GM15510 (cell line): ENCODE measurements around the gene TMEM239.

Experiments
- POLR2A ChIP-seq: IDR thresholded peaks from 3 replicates; pipeline ENCODE4 v1.6.1; 2011; ENCODE audit warnings: borderline replicate concordance; ENCODE audit not compliant: insufficient read length; ENCODE audit errors: extremely low read depth

Gene TMEM239

GRCh38 chr20:2814076-2814475 is 2.1 kb upstream of the TMEM239 start:
- TF ChIP-seq POLR2A: no peak

- TF ChIP-seq POLR2A: no peak
Observed at GRCh38 chr20:2814587-2815051, 1.5 kb upstream of the TMEM239 start, which contains the start of gene C20orf141. Gene C20orf141 (plus strand): TSS chr20:2814987. CDS start chr20:2815185, 198 bp downstream.

GRCh38 chr20:2815242-2815900 is 793 bp upstream of the TMEM239 start:
- TF ChIP-seq POLR2A: no peak

- no peak for TF ChIP-seq POLR2A
Observed at GRCh38 chr20:2816583-2817340, 598 bp downstream of the TMEM239 start.

- no peak for TF ChIP-seq POLR2A
Observed at GRCh38 chr20:2817341-2817726, 1.2 kb downstream of the TMEM239 start.

GRCh38 chr20:2817891-2818595 is 1.9 kb downstream of the TMEM239 start:
- TF ChIP-seq POLR2A: no peak

- TF ChIP-seq POLR2A: no peak
Observed at GRCh38 chr20:2820084-2820895, 4.1 kb downstream of the TMEM239 start.

GRCh38 chr20:2820896-2821869 is 5.0 kb downstream of the TMEM239 start:
- TF ChIP-seq POLR2A: no peak

GRCh38 chr20:2822073-2822472 is 5.9 kb downstream of the TMEM239 start:
- no peak for TF ChIP-seq POLR2A

- TF ChIP-seq POLR2A: no peak
Observed at GRCh38 chr20:2825761-2826160, 9.6 kb downstream of the TMEM239 start.

- no peak for TF ChIP-seq POLR2A
Observed at GRCh38 chr20:2826655-2827054, 10.5 kb downstream of the TMEM239 start.

- TF ChIP-seq POLR2A: no peak
Observed at GRCh38 chr20:2829376-2829775, 13.2 kb downstream of the TMEM239 start.

GRCh38 chr20:2833761-2834160 is 17.6 kb downstream of the TMEM239 start:
- no peak for TF ChIP-seq POLR2A
